ENCODE data around the gene HTR2B. TPM values are rescaled to one million over a fixed set of nuclear protein-coding genes. Genes with fewer than 3 reads are reported as not detected.
"Not testable (repeated sequence)": the region's sequence is repeated elsewhere in the genome, so short reads cannot be mapped to it uniquely, and the experiment has no call there.

The HTR2B gene
- total RNA-seq, 1 donor from 2014 or later: 0.35 TPM

DNA sequence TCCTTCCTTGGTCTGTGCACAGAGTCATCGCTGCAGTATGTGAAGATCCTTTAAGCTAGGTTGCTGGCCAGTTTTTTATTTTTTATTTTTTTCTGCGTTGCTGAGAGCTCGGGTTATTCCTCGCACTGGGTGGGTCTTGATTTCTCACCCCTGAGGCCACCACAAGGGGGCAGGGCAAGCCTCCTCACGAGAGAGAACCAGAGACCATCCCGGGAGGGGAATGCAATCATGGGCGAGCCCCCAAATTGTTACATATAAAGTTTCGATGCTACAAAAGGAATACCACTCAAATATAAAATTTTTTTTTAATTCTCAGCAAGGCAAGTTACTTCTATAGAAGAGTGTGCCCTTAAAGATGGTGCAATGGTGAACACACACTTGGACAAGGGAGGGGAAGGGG is 24.9 kb downstream of the HTR2B start:
- DNase-seq (ENCODE audit: low spot score) (no peak), ATAC-seq (no peak)

DNA sequence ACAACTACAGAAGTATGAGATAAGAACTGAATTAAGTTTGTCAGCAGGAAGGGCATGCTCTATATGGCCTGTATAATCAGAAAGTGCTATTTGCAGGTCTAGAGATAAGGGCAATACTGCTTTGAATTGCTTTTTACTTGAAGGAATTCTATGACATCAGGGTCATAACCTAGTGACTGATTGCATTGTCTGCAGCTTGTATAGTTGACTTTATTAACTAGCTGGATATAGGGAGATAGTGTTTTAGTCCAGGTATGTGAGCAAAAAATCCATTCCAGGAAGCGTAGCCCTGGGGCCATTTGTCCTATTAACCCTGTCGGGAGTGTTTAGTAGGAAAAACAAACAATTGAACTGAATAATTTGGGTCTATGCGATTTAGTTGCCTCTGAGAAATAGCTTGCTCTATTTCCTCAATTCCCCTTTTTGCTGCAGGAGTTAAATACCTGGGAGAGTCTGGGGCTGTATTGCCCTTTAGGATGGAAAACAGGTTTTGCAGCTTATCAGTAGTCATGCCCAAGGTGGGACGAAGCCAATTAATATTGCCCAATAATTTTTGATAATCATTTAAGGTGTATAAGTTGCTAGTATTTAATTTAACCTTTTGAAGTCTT is 30.0 kb downstream of the HTR2B start:
- DNase-seq (ENCODE audit: low spot score) (no peak), ATAC-seq (no peak)

DNA sequence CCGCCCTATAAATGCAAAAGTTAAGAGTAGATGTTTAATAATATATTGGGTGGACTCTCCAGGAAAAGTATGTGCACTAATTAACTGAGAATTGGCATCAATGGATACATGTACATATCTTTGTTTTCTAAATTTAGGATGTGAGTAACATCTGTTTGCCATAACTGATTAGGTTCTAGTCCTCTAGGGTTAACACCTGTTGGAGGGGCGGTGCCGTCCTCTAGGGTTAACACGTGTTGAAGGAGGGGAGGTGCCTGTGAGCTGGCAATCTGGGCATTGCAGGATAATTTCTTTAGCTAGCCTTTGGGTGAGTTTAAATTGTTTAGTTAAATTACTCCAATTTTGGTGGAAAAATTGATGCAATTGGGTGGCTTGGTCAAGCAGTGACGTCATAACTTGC is 30.9 kb downstream of the HTR2B start:
- ATAC-seq: no peak
- DNase-seq (ENCODE audit: low spot score): no peak

DNA sequence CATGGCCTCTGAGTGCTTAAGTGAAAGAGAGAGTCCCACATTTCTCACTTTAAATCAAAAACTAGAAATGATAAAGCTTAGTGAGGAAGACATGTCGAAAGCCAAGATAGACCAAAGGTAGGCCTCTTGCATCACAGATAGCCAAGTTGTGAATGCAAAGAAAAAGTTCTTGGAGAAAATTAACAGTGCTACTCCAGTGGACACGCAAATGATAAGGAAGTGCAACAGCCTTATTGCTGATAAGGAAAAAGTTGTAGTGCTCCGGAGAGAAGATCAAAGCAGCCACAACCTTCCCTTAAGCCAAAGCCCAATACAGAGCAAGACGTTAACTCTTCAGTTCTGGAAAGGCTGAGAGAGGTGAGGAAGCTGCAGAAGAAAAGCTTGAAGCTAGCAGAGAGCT is 36.1 kb downstream of the HTR2B start:
- no peak for DNase-seq (ENCODE audit: low spot score)
- ATAC-seq: no peak

DNA sequence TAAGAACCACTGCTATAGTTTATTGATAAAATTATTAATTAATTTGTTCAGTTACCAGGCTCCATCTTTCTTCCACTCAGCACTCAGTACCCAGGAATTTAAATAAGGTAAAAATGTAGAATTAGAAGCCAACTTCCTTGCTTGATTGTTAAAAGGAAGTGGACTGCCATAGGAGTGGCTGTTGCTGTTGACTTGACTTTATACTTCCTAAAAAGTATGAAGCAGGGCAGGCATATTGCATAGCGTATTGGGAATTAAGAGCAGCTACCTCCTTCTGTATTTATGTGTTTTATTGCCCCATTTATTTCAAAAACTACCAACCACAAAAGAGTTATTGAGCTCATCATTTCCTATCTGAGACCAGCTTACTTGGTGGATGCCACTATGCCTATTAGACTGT is 40.3 kb downstream of the HTR2B start:
- no peak for ATAC-seq
- DNase-seq (ENCODE audit: low spot score): no peak

DNA sequence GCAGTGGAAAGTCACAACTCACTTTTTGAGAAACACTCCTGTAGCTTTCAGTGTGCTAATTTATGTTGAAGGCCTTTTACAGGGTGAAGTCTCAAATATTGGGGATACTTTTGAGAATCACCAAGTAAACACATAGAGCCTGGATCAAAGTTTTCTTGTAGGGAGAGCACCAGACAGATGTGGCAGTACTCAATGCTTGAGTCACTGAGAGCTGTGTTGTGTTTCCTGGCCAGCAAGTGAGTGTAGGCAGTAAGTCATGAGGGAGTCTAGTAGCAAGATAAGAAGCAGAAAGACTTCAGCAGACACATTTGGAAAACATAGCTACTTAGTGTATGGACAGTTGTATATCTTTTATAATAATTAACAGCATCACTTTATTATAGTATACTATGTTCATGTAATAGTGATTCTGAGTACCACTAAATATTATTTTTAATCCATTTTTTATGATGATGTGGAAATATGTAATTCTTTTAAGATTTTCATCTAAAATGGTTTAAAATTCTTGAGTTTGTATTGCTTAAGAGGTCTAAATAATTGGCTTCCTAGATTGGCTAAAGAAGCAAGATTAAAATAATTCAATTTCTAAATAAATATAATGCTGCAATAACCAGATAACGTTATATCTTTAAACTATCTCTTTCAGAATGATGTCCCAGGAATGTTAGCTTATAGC is 55.3 kb downstream of the HTR2B start:
- no peak for DNase-seq (ENCODE audit: low spot score)
- no peak for ATAC-seq

DNA sequence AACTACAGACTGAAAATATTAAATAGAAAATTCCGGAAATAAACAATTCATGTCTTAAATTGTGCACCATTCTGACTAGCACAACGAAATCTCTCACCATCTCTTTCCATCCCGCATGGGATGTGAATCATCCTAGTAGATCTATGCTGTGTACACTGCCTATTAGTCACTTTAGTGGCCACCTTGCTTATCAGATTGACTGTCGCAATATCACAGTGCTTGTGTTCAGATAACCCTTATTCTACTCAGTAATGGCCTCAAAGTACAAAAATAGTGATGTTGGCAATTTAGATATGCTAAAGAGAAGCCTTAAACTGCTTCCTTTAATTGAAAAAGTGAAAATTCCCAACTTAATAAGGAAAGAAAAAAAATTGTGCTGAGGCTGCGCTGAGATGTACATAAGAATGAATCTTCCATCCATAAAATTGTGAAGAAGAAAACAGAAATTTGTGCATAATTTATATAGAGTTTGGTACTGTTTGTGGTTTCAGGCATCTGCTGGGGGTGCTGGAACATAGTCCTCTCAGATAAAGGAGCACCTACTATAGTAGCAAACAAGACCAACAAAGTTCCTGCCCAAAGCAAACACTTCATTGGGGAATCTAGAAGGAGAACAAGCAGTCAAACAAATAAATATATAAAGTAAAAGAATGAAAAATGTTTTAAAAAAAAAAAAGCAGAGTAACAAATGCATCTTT is 56.2 kb downstream of the HTR2B start:
- ATAC-seq (peak; percentile 82), DNase-seq (ENCODE audit: low spot score) (no peak)

DNA sequence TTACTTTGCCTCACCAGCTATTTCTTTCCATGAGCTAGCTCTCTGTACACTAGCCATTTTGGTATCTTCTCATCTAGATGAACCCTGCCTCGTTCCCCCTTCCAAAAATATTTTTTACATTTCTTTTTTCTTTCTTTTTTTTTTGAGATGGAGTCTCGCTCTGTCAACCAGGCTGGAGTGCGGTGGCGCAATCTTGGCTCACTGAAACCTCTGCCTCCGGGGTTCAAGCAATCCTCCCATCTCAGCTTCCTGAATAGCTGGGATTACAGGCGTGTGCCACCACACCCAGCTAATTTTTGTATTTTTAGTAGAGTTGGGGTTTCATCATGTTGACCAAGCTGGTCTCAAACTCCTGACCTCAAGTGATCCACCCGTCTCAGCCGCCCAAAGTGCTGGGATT is 57.3 kb downstream of the HTR2B start:
- not testable (repeated sequence) for DNase-seq (ENCODE audit: low spot score); ATAC-seq

DNA sequence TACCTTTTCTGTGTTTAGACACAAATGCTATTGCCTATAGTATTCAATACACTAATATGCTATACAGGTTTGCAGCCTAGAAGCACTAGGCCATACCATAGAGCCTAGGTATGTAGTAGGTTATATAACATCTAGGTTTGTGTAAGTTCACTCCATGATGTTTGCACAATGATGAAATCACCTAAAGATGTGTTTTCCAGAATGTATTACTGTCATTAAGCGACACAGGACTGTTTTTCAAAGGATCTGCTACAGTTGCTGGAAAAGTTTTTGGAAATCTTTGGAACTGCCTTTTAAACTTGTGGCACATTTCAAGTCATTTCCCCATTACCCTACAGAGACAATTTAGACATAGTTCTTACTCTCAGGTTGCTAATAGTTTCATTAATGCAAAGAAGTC is 58.9 kb downstream of the HTR2B start:
- DNase-seq (ENCODE audit: low spot score): no peak
- ATAC-seq: no peak

DNA sequence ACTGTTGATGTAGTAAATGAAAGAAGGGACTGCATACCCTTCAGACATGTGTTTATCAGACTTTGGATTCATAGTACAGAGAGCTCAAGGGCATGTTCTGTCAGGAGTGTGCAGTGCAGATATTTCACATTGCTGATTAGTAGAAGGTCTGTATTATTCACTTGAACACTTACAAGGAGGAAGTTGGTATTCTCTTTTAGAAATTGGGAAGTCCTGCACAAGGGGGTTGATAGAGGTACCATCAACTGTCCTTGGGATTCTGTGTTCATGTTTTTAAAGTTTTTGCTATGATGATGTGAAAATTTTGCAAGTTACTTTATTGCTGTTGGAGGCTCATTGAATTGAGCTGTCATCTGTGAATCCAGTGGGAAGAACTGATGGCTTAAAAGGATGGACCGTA is 61.5 kb downstream of the HTR2B start:
- no peak for ATAC-seq

DNA sequence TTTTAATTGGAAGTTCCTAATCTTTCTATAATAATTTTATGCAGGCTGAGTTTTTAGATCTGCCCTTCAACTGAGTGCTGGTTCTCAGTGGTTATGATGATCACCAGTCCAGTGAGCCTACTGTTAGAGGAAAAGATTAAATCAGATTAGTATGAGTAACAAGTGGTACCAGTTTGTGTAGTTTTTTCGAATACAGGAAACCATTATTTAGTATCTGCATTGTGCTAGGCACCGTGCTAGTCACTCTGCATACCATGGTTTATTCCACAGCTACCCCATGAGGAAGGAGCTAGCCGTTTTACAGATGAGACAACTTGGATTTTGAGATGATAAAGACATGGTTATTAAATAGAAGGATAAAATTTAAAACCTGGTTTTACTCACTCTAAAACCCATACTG is 62.1 kb downstream of the HTR2B start:
- ATAC-seq (no peak), DNase-seq (ENCODE audit: low spot score) (no peak)

More for the DNA sequence above, 61.5 kb downstream of the HTR2B start:
- DNase-seq (ENCODE audit: low spot score): no peak

DNA sequence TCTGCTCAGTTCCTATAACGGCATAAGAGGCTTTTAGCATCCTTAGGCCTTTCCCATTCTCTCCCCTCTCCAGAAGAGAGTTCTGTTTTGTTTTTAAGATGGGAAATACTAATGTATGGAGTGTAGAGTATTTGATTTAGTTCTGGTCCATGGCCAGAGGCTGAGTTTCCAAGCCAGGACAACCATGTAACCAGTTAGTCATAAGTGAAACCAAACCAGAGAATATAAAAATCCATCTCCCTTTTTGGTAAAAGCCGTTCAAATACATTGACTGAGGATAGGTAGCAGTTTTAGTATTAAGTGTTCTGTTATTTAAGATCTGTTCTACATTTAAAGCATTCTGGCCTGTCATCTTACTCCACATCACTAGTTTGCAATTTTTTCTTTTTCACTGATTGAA is 65.1 kb downstream of the HTR2B start:
- DNase-seq (ENCODE audit: low spot score) (no peak), ATAC-seq (no peak)

DNA sequence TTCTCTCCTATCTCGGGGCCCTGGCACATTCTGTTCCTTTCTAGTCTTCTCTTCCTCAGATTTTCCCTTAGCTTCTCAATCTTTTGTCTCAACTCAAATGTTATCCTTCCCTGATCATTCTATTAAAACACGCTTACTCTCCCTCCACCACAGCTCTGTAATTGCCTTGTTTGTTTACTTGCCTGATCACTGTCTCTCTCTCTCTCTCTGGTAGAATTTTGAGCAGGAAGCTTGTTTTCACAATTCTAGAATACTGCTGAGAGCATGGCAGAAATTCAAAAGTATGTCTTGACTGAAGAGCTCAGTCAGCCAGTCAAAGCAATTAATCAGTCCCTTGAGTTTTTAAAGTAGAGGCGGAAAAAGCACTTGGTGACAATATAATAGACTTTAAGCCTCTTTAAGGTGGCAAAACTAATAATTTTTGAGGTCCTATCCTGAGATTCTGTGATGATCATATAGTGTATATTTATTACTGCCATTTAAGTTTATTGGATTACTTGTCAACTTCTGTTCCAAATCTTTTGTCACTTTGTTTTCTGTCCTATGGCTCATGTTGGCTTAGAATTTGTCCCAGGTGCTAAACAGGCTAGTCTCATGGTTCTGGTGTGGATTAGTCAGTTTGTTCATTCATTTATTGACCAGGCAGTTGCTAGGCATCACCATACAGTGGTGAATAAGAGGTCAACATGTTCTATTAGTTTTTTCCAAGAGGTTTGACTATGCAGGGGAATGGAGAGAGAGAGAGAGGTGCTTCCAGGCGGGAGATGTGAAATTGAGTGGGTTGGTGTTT is 65.9 kb downstream of the HTR2B start:
- DNase-seq (ENCODE audit: low spot score) (no peak), ATAC-seq (peak; percentile 8)

Other genes with a start within 250 kb of the HTR2B start
- gene GPR55, start 199.8 kb downstream of the HTR2B start, total RNA-seq: not detected
- not detected for gene SPATA3, start 128.9 kb downstream of the HTR2B start, total RNA-seq
- gene C2orf72, start 87.5 kb downstream of the HTR2B start, total RNA-seq: 125 TPM
- 41.3 TPM for gene PSMD1, start 68.2 kb downstream of the HTR2B start, total RNA-seq
- 1.9 TPM for gene ARMC9, start 73.6 kb upstream of the HTR2B start, total RNA-seq